Superior temporal gyrus (tissue), 1 donor: Measurements from ENCODE around the gene RPTOR.
"Not testable (repeated sequence)": the region's sequence is repeated elsewhere in the genome, so short reads cannot be mapped to it uniquely, and the experiment has no call there.

Source experiments
- DNase-seq: peaks from one replicate; pipeline ENCODE4 v3.0.0-alpha.2; 2016; ENCODE audit errors: extremely low spot score

Gene RPTOR

DNA sequence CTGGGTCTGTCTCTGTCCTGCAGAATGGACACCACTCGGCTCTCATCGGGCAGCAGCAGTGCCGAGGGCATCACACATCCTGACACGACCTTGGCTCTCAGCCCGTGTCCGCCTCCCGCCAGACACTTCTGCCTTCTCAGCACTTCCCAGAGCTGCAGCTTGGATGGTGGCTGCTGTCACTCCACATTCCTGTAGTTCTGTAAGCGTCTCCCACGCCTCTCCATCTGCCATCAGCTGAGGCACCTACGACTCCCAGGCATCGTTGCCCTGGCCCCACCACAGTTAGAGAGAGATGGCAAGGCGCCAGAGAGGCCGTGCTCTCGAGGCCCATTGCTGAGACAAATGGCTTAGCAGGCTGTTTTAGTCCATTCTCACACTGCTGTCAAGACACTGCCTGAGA, 251.1 kb downstream of the RPTOR start:
- peak; percentile 84 for DNase-seq

DNA sequence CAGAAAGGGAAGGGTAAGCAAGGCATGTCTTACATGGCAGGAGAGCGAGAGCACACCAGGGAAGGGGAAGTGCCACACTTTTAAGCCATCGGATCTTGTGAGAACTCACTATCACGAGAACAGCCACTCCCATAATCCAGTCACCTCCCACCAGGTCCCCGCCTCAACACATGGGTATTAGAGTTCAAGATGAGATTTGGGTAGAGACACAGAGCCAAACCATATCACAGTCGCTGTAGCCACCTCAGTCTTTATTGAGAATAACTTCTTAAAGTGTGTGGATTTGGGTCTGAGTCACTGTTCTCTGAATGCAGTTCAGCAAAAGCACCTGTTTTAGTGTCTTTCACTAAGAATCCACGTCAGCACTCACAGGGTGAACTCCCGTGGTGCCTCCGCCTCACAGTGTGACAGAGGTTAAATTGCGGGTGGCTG, 251.8 kb downstream of the RPTOR start:
- DNase-seq: no peak

DNA sequence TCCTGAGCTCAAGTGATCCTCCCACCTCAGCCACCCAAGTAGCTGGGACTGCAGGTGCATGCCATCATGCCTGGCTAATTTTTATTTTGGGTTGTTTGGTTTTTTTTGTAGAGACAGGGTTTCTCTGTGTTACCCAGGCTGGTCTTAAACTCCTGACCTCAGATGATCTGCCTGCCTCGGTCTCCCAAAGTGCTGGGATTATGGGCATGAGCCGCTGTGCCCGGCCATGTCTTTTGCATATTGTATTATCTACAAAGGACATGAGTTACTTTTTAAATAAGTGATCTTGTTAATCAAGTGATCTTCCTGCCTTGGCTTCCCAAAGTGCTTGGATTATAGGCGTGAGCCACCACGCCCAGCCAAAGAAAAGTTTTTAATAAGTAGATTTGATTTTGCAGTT, 252.6 kb downstream of the RPTOR start:
- not testable (repeated sequence) for DNase-seq

DNA sequence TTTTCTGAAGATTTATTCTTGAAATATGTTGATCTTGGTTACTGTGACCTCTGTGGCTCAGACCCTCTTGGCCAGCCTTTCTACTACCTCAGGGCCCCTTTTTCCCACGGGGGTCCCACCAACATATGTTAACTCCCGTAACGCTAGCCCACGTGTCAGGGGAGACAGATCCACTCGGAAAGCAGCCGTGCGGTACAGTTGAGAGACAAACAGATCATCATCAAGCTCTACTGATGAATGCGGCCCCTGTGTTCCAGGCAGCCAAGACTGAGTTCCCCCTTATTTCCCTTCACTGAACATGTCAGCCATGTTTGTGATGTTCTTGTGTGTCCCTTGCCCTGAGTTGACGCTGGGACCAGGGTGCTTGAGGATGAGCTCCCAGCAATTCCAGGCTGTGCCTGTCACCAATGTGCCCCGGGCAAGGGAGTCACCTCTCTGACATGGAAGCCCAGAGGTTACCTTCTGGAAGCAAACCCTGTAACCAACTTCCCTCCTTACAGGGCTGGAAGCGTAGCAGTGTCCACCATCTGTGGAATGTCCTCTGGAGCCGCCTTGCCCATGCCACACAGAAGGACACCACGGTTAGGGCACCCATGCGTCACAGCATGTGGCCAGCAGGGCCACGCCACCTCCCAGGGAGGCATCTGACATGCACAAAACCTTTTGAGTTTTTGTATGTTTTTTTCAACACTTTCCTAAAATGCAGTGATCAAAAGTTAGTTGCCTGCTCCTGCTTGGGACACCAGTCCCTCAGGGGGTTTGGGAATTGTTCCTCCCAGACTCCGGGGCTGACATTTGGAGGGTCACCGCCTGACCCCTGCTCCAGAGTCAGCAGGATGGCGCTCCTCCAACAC, 253.3 kb downstream of the RPTOR start:
- DNase-seq: no peak

DNA sequence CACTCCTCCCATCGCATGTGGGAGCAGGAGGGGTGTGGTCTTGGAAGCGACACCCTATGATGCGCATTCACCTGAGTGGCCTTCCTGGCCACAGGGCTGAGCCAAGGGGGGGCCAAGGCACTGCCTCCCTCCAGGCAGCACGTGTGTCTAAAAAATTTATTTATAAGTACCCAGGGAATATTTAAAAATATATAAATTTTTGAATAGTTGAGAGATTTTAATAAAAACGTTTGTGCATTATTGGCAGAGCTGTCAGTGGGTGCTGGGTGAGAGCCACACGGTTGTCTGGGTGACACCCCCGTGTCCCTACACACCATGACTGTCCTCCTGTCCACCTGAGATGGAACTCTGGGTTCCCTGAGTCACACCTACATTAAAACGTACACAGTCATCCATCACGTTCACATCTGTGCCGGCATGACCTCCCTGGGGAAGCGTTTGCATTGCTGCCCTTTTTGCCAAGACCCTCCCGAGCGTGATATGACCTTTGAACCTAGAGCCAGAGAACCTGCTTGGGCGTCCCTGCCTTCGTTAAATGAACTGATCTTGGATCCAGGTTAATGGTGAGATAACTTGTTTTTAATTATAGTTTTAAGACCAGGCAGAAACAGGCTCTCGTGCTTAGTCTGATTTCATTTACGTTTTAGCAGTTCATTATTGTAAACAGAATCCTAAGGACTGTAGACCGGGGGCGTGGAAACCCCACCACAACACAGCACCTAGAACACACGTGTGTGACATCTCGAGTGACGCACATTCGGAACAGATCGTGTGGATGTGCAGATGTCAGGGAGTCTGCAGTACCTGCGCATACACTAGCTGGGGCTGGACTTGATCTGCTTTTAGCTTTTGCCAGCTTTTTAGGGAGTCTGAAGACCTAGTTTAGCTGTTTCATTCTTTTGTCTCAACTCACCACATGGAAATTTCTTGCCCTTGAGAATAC, 254.2 kb downstream of the RPTOR start:
- no peak for DNase-seq

DNA sequence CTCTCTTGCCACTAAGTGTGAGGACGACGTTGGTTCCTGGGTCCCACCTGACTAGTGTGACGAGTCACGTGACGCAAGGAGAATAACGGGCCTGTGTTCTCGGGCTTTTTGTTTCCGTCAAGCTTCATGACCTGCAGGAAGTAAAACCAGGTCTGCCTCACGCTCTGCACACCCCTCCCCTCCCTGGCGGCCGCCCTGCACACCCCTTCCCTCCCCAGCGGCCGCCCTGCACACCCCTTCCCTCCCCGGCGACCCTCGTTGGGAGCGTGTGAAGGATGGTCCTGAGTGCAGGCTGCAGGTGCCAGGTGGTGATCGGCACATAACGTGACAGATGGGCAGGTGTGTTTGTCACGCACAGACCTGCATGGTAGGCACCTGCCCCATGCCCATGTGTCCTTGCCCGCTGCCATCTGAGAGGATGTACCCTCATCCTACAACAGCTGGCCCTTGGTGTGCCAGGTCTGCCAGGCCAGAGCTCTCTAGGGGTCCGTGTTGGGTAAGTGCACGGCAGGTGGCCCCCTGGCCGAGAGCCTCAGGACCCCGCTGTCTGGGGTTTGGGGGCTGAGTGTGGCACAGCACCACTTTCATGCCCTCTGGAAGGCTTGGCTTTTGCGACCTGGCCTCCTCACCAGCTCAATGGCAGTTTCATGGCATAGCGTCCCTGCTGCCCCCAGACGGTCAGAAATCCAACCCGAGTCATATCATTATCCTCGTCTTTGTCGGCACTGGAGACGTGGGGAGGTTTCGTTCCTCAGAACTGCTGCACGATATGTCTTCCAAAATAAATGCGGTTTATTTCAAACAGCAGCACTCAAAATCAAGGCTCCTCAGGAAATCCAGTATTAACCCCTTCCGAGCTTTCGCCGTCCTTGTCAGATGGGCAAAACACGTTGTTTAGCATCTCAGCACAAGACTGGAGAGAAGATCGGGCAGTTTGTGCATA, 255.2 kb downstream of the RPTOR start:
- DNase-seq: peak; percentile 42

DNA sequence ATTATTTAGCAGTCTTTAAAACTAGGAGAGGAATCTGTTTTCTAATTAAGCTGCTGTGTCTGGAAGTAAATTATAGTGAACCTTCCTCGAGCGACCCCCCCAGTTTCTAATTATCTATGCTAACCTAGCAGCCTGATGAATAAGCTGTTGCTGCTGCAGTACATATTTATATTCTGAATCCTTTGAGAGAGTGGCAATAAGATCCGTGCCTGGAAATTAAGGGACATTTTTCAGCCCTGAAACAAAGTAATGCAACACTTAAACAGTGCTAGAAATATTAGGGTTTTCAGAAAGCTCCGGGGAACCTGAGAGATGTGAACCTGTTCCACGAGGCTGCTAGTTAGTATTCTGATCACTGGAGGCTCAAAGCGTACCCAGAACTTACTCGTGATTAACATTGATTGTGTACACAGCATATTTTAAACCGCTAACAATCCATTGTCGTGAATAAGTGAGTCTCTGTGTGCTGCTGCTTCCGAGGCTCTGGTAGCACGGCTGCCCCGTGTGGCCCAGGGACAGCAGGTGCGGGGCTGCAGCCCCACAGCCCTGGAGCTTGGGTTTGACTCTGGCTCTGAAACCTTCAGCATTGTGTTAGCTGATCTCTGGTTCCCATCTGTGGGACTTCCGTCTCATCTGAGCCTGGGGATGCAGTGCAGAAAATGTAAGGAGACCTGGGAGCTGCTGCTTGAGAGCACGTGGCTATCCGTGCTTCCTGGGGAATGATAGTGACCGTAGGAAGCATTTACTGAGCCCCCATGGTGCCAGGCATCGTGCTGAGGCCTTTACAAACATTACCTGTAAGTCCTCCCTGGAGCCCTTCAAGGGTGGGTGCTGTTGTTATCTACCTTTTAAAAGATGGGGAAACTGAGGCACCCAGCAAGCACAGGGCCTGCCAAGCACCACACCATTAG, 256.1 kb downstream of the RPTOR start:
- DNase-seq: peak; percentile 59

DNA sequence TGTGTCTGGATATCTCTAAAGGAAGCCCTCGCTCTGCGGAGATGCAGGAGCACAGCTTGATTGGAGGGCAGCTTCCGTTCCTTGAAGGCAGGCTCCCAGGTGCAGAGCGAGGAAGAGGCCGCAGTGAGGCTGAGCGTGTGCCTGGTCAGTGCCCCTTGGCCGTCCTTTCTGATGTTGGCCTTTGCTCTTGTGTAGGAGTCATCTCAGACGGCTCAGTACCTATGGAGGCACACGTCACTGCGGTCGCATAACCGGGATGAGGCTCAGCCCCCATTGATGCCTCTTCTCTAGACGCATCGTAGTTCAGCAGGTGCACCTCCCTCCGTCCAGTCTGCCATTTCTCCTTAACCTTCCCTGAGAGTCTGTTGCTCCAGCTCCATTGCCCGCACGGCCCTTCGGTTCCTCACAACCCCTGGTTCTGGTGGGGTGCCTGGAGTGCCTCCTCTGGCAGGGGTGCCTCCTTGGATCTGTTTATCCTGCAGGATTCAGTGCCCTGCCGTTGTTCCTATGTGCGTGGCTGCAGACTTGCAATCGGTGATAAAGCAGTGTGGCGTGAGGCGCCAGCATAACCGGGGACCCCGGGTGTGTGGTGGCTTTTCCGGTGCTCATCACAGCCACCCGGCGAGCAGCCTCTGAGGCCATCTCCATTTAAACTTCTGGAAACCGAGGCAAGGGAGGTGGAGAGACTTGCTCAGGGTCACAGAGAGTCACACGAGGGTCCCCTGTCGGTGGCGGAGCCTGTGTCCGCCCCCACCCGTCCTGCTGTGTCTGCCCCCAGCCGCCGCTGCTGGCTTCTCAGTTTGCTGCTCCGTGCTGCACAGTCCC, 258.2 kb downstream of the RPTOR start:
- no peak for DNase-seq

DNA sequence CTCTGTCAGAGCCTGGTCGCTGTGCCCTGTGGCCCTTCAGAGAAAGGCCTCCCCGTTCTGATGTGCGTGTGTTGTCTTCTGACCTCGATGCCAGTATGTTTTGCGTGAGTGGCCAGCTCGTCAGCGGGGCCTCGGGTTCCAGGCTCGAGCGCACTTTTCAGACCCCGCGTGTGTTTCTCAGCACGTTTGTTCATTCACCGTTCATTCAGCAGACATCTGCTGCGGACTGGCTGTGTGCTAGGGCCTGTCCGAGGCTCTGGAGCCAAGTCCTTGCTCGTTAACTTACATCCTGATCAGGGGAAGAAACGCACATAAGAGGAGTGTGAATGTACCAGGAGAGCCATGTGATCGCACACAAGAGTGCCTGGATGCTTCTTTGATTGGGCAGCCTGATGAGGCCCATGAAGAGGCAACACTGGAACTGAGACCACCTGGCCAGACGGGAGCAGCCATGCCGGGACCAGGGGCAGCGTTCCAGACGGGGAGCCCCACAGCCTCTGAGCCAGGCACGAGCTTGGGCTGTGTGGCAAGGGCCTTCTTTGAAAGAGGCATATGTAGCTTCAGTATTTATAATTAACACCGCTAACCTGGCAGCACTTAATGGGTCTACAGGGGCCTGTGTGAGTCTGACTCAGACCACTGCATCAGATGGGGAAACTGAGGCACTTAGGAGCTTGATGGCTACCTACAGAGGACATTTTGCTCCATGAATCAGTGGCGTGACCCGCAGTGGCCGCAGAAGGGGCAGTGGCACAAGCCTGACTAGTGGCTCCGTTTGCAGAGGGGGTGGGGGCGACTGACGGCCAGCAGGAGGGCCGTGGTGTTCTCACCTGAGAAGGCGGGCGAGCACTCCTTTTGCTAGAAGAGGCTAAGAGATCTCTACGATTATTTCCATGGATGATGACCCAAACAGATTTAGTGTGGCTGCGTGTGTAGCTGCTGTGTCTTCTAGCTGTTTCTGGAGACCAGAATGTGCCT, 259.1 kb downstream of the RPTOR start:
- no peak for DNase-seq

DNA sequence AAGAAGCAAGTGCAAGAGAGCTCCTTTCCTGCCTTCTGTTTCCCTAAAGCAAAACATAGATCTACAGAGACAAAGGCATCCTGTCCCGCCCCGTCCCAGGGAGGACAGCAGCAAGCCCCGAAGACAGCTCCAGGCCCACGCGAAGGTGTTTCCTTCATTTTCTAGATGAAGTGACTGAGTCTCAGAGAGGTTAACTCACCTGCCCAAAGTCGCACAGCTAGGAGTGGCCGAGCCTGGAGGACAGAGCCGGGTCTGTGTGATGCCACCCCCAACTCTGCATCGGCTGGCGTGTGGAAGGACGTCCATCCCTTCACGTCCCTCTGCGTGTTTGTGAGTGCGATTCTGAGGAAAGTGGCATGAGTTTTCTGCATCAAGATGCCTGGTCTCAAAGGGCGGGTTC, 259.8 kb downstream of the RPTOR start:
- no peak for DNase-seq

DNA sequence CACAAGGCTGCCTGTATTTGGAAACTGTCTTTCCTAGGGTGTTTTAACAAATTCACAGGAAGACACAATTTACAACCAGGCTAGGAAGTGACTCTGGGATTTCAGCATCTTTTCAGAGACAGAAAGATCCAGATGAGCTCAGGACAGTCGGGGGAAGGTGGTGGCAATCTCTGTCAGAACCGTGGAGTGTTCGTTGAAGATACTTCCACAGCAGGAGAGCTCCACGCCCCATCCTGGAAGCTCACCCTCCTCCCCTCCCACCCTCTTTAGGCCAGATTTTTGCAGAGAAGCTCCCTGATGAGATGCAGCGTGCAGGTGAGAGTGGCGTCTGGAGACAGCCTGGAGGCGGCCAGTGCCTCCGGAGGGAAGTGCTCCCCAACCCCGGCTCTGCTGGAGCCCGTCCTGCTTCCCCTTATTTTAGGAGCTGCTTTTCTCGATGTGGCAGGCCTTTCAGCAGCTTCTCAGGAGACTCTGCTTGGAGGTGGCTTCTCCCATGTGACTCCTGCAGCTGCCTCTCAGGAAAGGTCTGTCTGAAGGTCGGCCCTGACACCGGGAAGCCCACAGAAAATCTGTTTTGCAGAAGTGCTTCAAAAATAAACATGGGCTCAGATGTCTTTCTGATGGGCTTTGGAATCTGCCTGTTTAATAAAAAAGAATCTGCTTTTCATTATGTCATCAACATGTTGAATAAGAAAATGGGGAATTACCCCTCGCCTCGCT, 260.6 kb downstream of the RPTOR start:
- DNase-seq: no peak

DNA sequence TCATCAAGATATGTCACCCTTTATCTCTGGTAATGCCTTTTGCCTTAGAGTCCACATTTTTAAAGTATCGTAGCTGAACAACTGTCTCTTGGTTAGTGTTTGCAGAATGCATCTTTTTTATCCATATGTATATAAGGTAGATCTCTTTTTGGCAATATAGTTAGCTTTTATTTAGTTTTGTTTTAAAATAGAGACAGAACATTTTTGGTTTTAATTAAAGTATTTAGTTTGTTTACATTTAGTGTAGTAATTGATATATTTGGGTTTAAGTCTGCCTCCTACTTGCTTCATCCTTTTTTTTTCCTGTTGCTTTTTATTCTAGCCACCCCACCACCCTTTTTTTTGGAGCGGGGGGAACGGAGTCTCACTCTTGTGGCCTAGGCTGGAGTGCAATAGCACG, 262.4 kb downstream of the RPTOR start:
- DNase-seq: no peak

DNA sequence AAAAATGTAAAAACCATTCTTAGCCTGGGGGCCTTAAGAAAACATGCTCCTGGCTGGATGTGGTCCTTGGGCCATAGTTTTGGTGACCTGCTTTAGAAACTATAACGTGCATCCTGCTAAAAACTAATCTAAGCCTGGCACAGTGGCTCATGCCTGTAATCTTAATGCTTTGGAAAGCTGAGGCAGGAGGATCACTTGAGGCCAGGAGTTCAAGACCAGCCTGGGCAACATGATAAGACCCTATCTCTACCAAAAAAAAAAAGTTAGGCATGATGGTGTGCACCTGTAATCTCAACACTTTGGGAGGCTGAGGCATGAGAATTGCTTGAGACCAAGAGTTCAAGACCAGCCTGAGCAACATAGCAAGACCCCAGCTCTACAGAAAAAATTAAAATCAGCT, 263.2 kb downstream of the RPTOR start:
- no peak for DNase-seq

DNA sequence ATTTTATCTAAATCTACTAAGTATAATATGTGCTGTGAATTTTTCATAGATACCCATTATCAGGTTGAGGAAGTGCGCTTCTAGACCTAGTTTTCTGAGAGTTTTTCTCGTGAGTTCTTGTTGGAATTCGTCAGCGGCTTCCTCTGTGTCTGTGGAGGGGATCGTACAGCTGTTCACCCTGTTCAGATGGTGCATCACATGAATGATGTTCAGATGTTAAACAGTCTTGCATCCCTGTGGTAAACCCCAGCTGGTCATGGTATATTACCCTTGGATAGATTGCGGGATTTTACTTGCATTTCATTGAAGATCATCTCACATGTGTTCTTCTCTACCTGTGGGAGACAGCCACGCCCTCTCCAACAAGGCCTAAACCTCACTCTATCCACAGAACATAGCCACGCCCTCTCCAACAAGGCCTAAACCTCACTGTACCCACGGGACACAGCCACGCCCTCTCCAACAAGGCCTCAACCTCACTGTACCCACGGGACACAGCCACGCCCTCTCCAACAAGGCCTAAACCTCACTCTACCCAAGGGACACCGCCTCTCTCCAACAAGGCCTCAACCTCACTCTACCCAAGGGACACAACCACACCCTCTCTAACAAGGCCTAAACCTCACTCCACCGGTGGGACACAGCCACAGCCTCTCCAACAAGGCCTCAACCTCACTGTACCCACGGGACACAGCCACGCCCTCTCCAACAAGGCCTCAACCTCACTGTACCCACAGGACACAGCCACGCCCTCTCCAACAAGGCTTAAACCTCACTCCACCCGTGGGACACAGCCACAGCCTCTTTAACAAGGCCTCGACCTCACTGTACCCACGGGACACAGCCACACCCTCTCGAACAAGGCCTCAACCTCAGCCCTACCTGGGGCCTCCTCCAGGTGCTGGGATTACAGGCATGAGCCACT, 266.8 kb downstream of the RPTOR start:
- no peak for DNase-seq

DNA sequence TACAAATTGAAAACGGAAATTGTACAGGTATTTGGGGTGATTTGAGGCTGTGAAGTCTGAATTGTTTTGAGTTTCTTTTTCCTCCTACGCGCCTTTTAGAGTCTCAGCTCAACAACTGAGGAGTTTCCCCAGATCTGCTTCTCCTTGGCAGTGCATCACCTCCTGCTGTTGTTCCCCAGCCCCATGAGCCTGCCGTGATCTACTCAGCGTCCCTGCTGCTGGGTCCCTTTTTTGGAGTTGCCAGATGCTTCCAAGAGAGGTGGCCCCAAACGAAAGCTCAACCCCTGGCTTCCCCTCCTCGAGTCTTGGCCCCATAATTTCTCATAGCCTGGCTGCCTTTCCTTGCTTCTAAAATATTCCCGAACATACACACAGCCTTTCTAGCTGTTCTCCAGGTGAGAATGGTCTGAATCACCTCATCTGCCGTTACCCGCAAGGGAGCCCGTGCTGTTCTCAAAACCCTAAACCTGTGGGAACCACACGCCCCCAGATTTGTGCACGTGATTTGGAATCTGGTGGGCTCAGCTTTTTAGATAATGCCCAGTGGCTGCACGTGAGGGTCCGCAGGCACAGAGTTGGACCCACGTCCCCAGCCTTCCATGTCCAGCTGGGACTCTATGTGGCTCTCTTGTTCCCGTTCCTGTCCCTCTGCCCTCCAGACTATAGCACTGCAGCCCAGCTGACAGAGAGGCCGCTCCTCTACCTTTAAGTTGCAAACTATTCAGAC, 267.9 kb downstream of the RPTOR start:
- no peak for DNase-seq

DNA sequence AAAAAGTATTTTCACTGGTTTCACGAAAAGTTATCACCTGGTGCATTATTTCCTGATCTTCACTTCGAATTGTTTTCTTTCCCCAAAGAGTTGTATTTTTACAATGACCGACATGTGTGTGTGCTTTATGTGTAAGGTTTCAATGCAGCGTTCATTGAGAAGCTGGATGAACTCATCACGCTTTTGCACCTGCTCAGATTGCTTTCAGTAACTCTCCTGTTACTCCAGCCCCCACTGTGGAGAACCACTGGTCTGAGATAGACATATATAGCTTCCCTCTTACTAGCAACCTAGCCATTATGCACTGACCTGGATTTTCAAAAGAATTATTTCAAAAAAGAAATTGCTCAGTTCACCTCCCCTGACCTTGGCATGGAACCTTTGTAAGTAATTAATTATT, 268.7 kb downstream of the RPTOR start:
- no peak for DNase-seq
